Activated CD8-positive, alpha-beta memory T cell treated with anti-CD3 and anti-CD28 coated beads, Interleukin-2, amount 50 U/mL, for 48 hours (primary cell): ENCODE measurements around the gene MAOB.
"Not testable (repeated sequence)": the region's sequence is repeated elsewhere in the genome, so short reads cannot be mapped to it uniquely, and the experiment has no call there.

Source experiments
- DNase-seq: peaks from one replicate; pipeline ENCODE4 v3.0.0-alpha.2; 2020

MAOB gene

GRCh38 chrX:43882294-43882681 is at the start of gene MAOB:
TSS of gene MAOB (minus strand) at chrX:43882450. CDS start at chrX:43882299, 151 bp downstream.
- no peak for DNase-seq

GRCh38 chrX:43922032-43922431 is 39.8 kb upstream of the MAOB start:
- not testable (repeated sequence) for DNase-seq

- not testable (repeated sequence) for DNase-seq
Observed at GRCh38 chrX:43910772-43911171, 28.5 kb upstream of the MAOB start.

GRCh38 chrX:43910012-43910411 is 27.8 kb upstream of the MAOB start:
- DNase-seq: no peak

GRCh38 chrX:43909141-43909540 is 26.9 kb upstream of the MAOB start:
- DNase-seq: no peak

- DNase-seq: no peak
Observed at GRCh38 chrX:43899878-43900815, 17.9 kb upstream of the MAOB start.

GRCh38 chrX:43898406-43899035 is 16.3 kb upstream of the MAOB start:
- DNase-seq: no peak

GRCh38 chrX:43897290-43897689 is 15.0 kb upstream of the MAOB start:
- DNase-seq: no peak

GRCh38 chrX:43892336-43892870 is 10.2 kb upstream of the MAOB start:
- no peak for DNase-seq

GRCh38 chrX:43885617-43886016 is 3.4 kb upstream of the MAOB start:
- no peak for DNase-seq

GRCh38 chrX:43881410-43882293 is 598 bp downstream of the MAOB start:
- no peak for DNase-seq

- no peak for DNase-seq
Observed at GRCh38 chrX:43880425-43880824, 1.8 kb downstream of the MAOB start.

- no peak for DNase-seq
Observed at GRCh38 chrX:43878906-43879526, 3.2 kb downstream of the MAOB start.

- DNase-seq: no peak
Observed at GRCh38 chrX:43876680-43877079, 5.6 kb downstream of the MAOB start.

GRCh38 chrX:43870758-43871419 is 11.4 kb downstream of the MAOB start:
- no peak for DNase-seq

- no peak for DNase-seq
Observed at GRCh38 chrX:43870011-43870410, 12.2 kb downstream of the MAOB start.

- no peak for DNase-seq
Observed at GRCh38 chrX:43868791-43869190, 13.5 kb downstream of the MAOB start.

- DNase-seq: no peak
Observed at GRCh38 chrX:43866423-43866822, 15.8 kb downstream of the MAOB start.

- no peak for DNase-seq
Observed at GRCh38 chrX:43865791-43866190, 16.5 kb downstream of the MAOB start.

GRCh38 chrX:43862434-43862833 is 19.8 kb downstream of the MAOB start:
- no peak for DNase-seq

- no peak for DNase-seq
Observed at GRCh38 chrX:43861750-43862149, 20.5 kb downstream of the MAOB start.
